NK-92 (cell line): ENCODE data around the gene DLGAP4.

Experiments used
- DNase-seq: peaks from one replicate; lab custom pipeline; 2025; ENCODE audit not compliant: unreplicated experiment; lab: John Stamatoyannopoulos, UW

Gene DLGAP4

GRCh38 chr20:36402708-36403107 lies 96.6 kb downstream of the DLGAP4 start:
- no peak for DNase-seq

DNA sequence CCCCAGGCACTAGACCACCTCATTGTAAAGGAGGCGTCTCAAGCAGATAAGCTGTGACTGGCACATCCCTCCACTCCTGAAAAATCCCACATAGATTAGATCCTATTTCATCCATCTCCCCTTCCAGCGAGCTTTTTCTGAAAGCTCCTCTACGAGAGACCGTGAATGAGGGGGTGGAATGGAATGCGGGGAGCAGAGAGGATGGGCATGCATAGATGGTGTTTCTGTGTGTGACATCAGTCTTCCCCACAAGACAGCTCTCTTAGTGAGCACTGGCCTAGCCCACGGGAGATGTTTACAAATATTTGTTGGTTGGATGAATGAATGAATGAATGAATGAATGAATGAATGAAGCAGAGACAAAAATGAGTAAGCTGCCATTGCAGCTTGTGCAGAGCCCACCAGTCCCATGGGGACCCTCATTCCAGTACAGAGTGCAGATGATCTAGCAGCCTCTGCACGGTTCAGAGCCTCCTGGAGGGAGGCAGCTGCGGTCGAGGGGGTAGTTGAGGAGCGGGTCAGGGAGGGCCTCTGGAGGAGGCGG lies 98.4 kb downstream of the DLGAP4 start:
- DNase-seq, result no peak

DNA sequence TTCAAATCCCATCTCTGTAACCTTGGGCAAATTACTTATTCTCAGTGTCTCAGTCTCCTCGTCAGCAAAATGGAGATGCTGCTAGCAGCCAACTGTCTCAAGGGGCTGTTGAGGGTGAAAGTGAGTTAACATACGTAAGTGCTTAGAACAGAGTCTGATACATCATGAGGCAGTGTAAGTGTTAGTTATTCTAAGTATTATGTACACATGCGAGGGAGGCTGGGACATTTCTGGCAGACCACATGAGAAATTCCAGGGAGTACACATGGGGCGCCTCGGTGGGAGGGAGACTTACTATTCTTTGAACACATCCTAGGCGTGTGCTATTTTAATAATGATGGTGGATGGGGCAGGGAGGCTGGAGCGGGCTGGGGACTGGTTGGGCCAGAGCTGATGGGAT lies 99.1 kb downstream of the DLGAP4 start:
- DNase-seq, result no peak

DNA sequence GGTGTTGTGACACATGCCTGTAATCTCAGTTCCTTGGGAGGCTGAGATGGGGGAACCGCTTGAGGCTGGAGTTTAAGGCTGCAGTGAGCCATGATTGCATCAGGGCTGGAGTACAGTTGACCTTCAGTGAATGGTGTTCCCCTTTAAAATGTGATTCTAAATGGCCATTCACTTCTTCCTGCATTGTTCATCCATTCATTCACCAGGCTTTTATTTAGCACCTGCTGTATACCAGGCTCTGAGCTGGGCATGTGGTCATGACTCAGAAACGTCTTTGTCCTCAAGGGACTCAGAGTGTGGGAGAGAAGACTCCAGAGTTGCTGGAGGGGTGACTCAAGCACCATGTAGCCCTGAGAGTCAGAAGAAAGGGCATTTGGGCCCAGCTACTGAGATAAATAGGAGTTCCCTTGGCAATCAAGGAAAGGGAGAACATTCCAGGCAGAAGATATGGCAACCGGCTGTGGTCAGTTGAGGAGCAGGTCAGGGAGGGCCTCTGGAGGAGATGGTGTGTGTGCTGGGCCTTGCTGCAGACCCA lies 101.1 kb downstream of the DLGAP4 start:
- DNase-seq, result no peak

DNA sequence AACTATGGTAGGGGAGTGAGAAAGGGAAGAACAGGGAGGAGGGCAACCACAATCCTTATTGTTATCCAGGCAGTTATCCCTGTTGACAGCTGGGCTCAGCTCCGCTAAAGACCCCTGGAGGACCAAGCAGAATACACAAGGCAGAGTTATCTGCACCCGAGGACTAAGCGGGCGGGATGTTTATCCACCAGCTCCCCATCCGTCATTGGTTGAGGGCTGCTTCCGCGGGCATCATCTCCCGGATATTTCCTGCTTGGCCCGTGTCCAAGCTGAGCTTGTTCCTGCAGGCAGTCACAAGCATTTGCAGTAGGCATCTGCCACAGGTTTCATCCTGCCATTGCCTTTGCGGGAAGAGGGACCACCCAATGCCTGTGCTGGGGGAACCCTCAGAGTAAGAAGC lies 102.1 kb downstream of the DLGAP4 start:
- DNase-seq, result no peak

GRCh38 chr20:36411861-36412454 lies 105.8 kb downstream of the DLGAP4 start:
- no peak for DNase-seq

DNA sequence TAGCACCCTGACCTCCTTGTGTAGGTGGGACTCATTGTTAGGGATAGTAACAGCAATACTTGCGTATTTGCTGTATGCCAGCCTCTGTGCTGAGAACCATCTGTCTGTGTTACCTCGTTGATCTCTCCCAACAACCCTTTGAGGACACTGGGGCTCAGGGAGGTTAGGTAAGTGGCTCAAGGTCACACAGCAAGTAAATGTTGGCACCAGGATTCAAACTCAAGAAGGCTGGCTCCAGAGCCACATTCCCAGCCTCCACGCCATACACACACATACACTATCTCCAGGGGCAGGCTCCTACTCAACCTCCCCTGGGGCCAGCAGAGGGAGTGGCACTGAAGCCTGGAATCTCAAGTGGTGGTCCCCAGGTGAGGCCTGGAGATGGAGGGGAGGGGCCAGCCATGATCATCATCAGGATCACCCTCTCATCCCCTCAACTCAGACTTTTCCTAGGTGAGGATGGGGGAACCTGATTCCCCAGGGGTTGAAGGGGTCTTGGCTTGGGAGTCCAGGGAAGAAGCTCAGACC lies 109.4 kb downstream of the DLGAP4 start:
- DNase-seq, result no peak

- no peak for DNase-seq
These were observed 112.6 kb downstream of the DLGAP4 start for GRCh38 chr20:36418711-36419110.

DNA sequence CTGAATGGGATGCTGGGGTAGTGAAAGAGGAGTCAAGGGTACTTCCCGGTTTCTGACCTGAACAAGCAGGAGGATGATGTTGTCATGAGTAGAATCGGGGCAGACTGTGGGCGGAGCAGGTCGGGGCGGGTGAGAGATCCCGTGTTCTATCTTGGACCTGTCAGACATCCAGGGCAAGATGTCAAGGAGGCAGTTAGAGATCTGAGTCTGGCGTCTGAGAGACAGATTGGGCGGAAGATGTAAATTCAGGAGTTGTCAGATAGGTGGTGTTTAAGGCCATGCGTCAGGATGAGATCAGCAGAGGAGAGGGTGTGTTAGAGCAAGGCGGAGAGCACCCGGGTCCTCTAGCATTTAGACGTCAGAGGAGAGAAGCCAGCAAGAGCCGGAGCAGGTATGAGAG lies 115.5 kb downstream of the DLGAP4 start:
- no peak for DNase-seq

GRCh38 chr20:36424314-36424713 lies 118.2 kb downstream of the DLGAP4 start:
- no peak for DNase-seq

- no peak for DNase-seq
These were observed 119.0 kb downstream of the DLGAP4 start for GRCh38 chr20:36425166-36425565.

GRCh38 chr20:36431604-36432003 lies 125.5 kb downstream of the DLGAP4 start:
- no peak for DNase-seq

GRCh38 chr20:36432096-36432495 lies 126.0 kb downstream of the DLGAP4 start:
- DNase-seq, result no peak

GRCh38 chr20:36434383-36434782 lies 128.2 kb downstream of the DLGAP4 start:
- DNase-seq, result no peak

DNA sequence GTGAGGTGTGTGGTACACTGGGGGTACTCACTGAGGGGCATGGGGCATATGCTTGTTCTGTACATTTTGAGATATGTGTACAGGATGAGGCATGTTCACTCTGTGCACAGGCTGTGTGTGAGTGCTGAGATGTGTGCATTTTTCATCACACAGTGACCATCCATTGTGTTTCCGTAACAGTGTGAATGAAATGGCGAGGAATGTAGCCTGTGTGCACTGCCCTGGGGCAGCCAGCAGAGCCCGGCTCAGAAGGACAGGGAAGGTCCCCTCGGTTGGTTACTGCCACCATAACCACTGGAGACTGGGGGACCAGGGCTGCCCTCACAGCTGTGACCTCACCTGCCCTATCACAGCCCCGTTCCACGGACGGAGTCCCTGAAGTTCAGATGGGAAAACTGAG lies 129.0 kb downstream of the DLGAP4 start:
- no peak for DNase-seq

GRCh38 chr20:36435592-36436541 lies 129.7 kb downstream of the DLGAP4 start:
- no peak for DNase-seq

- no peak for DNase-seq
These were observed 133.0 kb downstream of the DLGAP4 start for GRCh38 chr20:36439040-36439730.

GRCh38 chr20:36439731-36440072 lies 133.6 kb downstream of the DLGAP4 start:
- no peak for DNase-seq

DNA sequence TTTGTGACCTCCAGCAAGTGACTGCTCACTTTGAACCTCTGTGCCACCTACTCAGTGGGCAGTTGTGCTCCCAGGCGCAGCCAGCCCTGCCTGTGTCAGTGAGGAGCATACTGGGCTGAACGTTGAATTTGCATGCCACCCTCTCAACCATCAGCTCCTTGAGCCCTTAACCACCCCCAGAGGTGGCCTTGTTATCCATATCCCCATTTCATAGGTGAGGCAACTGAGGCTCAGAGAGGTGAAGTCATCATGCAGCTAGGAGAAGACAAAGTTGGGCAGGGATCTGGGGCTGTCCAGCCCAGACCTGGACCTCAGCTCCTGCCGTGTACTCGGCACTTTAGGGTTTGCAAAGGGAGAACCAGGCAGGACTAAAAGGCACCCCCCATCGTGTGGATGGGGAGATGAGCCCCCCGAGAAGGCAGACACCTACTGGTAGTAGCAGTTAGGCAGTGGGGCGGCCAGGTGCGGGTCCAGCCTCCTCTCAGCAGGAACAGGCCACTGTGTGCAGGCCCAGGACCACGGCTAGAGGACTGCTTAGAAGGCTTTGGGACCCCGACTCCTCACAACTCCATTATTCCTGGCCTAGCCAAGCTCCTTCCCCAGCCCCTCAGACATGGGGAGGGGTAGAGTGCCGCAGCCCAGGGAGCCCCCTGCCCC lies 134.4 kb downstream of the DLGAP4 start:
- DNase-seq, result no peak

- no peak for DNase-seq
These were observed 134.9 kb downstream of the DLGAP4 start for GRCh38 chr20:36441027-36441414.

DNA sequence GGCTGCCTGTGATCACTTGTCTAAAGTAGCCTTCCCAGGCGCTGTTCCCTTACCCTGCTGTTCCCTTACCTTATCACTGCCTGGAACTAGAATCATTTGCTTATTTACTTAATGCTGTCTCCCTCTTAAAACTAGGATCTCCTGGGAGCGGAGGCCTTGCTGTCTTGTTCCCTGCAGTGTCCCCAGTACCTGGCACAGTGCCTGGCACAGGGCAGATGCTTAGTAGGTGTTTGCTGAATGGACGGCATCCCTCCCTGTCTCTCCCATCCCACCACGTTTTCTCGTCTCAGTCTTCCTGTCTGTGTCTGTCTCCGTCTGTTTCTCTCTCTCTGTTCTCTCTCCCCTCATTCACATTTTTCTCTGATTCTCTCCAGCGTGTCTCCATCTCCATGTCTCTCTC lies 135.3 kb downstream of the DLGAP4 start:
- no peak for DNase-seq
